ENCODE data around the gene WBP11. TPM values are rescaled to one million over a fixed set of nuclear protein-coding genes. Genes with fewer than 3 reads are reported as not detected.
A peak's percentile ranks its signal among the peaks of the same experiment; 100 is the strongest.

The WBP11 gene
- total RNA-seq, 1 experiment from 2014 or later, result 150 TPM

- POLR2A ChIA-PET (ENCODE audit: low non-redundant PET), result no interaction called here
- Histone ChIP-seq H3K4me3 (ENCODE audit: low read depth, low read length, poor library complexity, severe bottlenecking) (no peak overlapping the region), H3K9me3 (ENCODE audit: low read depth, low read length, poor library complexity, severe bottlenecking) (no peaks in the 10 kb centered on the region), H3K36me3 (ENCODE audit: insufficient read depth, low read length, poor library complexity, severe bottlenecking) (no peaks in the 10 kb centered on the region), H3K27me3 (replicated peaks; ENCODE audit: insufficient read depth, low read depth, low read length, poor library complexity) (no peaks in the 10 kb centered on the region), H3K27ac (ENCODE audit: low read depth, low read length, poor library complexity, severe bottlenecking) (no peak overlapping the region), H3K4me1 (ENCODE audit: insufficient read depth, low read length, poor library complexity, severe bottlenecking) (peaks cover 3% of the 10 kb centered on the region)
- intact Hi-C loops (cut with micrococcal nuclease; ENCODE audit: unreplicated experiment), result no loop called here
- BruUV-seq (replicated peaks), result no TSS peak
- CTCF ChIA-PET, result no interaction called here
- TF ChIP-seq EZH2 (IDR thresholded peaks at IDR 0.05; ENCODE audit: borderline replicate concordance, low read depth, low read length, poor library complexity, severe bottlenecking) (no peak), CTCF (conservative IDR thresholded peaks at IDR 0.05; ENCODE audit: low read depth, low read length) (peak; percentile 60)
- DNase-seq (ENCODE audit: low spot score), result peak; percentile 42
These were observed 46.7 kb downstream of the WBP11 start for GRCh38 chr12:14756334-14757143.

GRCh38 chr12:14751986-14752385 is 51.3 kb downstream of the WBP11 start:
- ChIA-PET POLR2A (ENCODE audit: low non-redundant PET) (no interaction called here), CTCF (no interaction called here)
- intact Hi-C loops (cut with micrococcal nuclease; ENCODE audit: unreplicated experiment), result no loop called here
- no peak overlapping the region for H3K4me3 ChIP-seq (ENCODE audit: low read depth, low read length, poor library complexity, severe bottlenecking)
- H3K9me3 ChIP-seq (ENCODE audit: low read depth, low read length, poor library complexity, severe bottlenecking), result no peaks in the 10 kb centered on the region
- peaks cover 3% of the 10 kb centered on the region for H3K4me1 ChIP-seq (ENCODE audit: insufficient read depth, low read length, poor library complexity, severe bottlenecking)
- H3K27me3 ChIP-seq (replicated peaks; ENCODE audit: insufficient read depth, low read depth, low read length, poor library complexity), result no peaks in the 10 kb centered on the region
- BruUV-seq (replicated peaks), result no TSS peak
- no peak overlapping the region for H3K27ac ChIP-seq (ENCODE audit: low read depth, low read length, poor library complexity, severe bottlenecking)
- no peak for TF ChIP-seq EZH2 (IDR thresholded peaks at IDR 0.05; ENCODE audit: borderline replicate concordance, low read depth, low read length, poor library complexity, severe bottlenecking)
- no peak for TF ChIP-seq CTCF (conservative IDR thresholded peaks at IDR 0.05; ENCODE audit: low read depth, low read length)
- DNase-seq (ENCODE audit: low spot score), result no peak
- H3K36me3 ChIP-seq (ENCODE audit: insufficient read depth, low read length, poor library complexity, severe bottlenecking), result no peaks in the 10 kb centered on the region

GRCh38 chr12:14743061-14743460 is 60.2 kb downstream of the WBP11 start:
- H3K27me3 ChIP-seq (replicated peaks; ENCODE audit: insufficient read depth, low read depth, low read length, poor library complexity), result no peaks in the 10 kb centered on the region
- TF ChIP-seq EZH2 (IDR thresholded peaks at IDR 0.05; ENCODE audit: borderline replicate concordance, low read depth, low read length, poor library complexity, severe bottlenecking) (no peak), CTCF (conservative IDR thresholded peaks at IDR 0.05; ENCODE audit: low read depth, low read length) (no peak)
- ChIA-PET CTCF (no interaction called here), POLR2A (ENCODE audit: low non-redundant PET) (no interaction called here)
- H3K27ac ChIP-seq (ENCODE audit: low read depth, low read length, poor library complexity, severe bottlenecking), result no peak overlapping the region
- H3K4me3 ChIP-seq (ENCODE audit: low read depth, low read length, poor library complexity, severe bottlenecking), result no peak overlapping the region
- no peaks in the 10 kb centered on the region for H3K4me1 ChIP-seq (ENCODE audit: insufficient read depth, low read length, poor library complexity, severe bottlenecking)
- no peak for DNase-seq (ENCODE audit: low spot score)
- BruUV-seq (replicated peaks), result no TSS peak
- H3K9me3 ChIP-seq (ENCODE audit: low read depth, low read length, poor library complexity, severe bottlenecking), result no peaks in the 10 kb centered on the region
- no peaks in the 10 kb centered on the region for H3K36me3 ChIP-seq (ENCODE audit: insufficient read depth, low read length, poor library complexity, severe bottlenecking)
- intact Hi-C loops (cut with micrococcal nuclease; ENCODE audit: unreplicated experiment), result no loop called here
